Ovary (tissue), 9 donors: Measurements from ENCODE around the gene XIST. TPM values are rescaled to one million over a fixed set of nuclear protein-coding genes. Genes with fewer than 3 reads are reported as not detected.

Source experiments
- DNase-seq, 5 donors: peaks; one replicate each; pipeline ENCODE4 v3.0.0-alpha.2; 2019 to 2020
- H3K27ac ChIP-seq, 2 donors: fragments of 200-600 bp; one replicate each; pipeline versions ENCODE4 v1.5.1 to v1.8.0; 2019 to 2022
- H3K27me3 ChIP-seq: fragments of 200-600 bp; one replicate; pipeline ENCODE4 v1.8.0; 2022
- H3K36me3 ChIP-seq: fragments of 200-600 bp; sonication (generic); one replicate; pipeline ENCODE4 v1.5.1; 2019
- H3K4me1 ChIP-seq: one replicate; pipeline ENCODE4 v1.8.1; 2013; ENCODE audit warnings: mild to moderate bottlenecking, moderate library complexity; ENCODE audit not compliant: insufficient read depth
- H3K4me3 ChIP-seq: fragments of 200-600 bp; sonication (generic); one replicate; pipeline ENCODE4 v1.5.1; 2017
- H3K9me3 ChIP-seq, 2 donors: fragments of 200-600 bp in 1 of 2; sonication (generic) in 1 of 2; one replicate each; pipeline versions ENCODE4 v1.5.1 to v1.8.1; 2013 to 2019; ENCODE audit warnings: mild to moderate bottlenecking in 1 of 2, moderate library complexity in 1 of 2
- CTCF ChIP-seq, 3 donors: fragments of 450-650 bp in 2 of 3; fragments of 200-600 bp in 1 of 3; IDR thresholded peaks; one replicate each; pipeline versions ENCODE4 v1.5.1 to v1.8.0; 2016 to 2022; ENCODE audit warnings: antibody characterized with exemption in 3 of 3, mild to moderate bottlenecking in 1 of 3
- EP300 ChIP-seq: sonication (generic); formaldehyde crosslinking; IDR thresholded peaks from one replicate; pipeline ENCODE4 v1.6.1; 2017; ENCODE audit warnings: antibody characterized with exemption
- POLR2A ChIP-seq: fragments of 450-650 bp; IDR thresholded peaks from one replicate; pipeline ENCODE4 v1.6.1; 2017; ENCODE audit warnings: antibody characterized with exemption, mild to moderate bottlenecking, moderate library complexity
- WGBS, 3 donors: extraction: QIAGEN DNeasy Blood & Tissue Kit in 1 of 3; methylation state at CpG; one replicate each; pipeline versions ENCODE4 v1.1.5 to v1.1.7; 2013 to 2017; 5-methylcytosine and 5-hydroxymethylcytosine counted together
- intact Hi-C, 4 donors: fragments of 100-400 bp; cut with DNase I; formaldehyde crosslinking; loops; one replicate each; pipeline versions ENCODE4 v1.11.0 to v1.15.1; 2022 to 2023
- polyA plus RNA-seq, 2 donors: library from polyadenylated mRNA; stranded (reverse); fragments of 200-250 nt in 1 of 2; fragments of 350-450 nt in 1 of 2; fragmentation: Illumina TruSeq in 1 of 2; extraction: RNeasy Lipid Tissue Mini Kit (QIAGEN cat#74804) in 1 of 2; gene quantifications; one replicate each; pipeline ENCODE4 v1.2.3, GENCODE V29; 2013 to 2014
- total RNA-seq, 7 donors: library from RNA; depleted of rRNA in 2 of 7; stranded (reverse); fragments of >200 nt in 2 of 7; fragmentation: NEBNext Ultra II Directional in 3 of 7; extraction: Animal tissue kit (Norgen Biotek cat#: 25700) in 3 of 7; gene quantifications; one replicate each; pipeline versions ENCODE4 v1.1.0 to v1.2.4, GENCODE V29; 2016 to 2023
- donor health status: DM: no; HTN: no; CAD: no; lungs with moderate emphysema.
- donor health status: DM: no; HTN: no; CAD: no.
- donor health status: Bipolar disorder and iron deficiency.
- donor health status: DM: yes; HTN: yes; CAD: no.
- donor health status: DM: no; HTN: no; CAD: no.
- donor health status: DM: yes; HTN: yes; CAD: no.

Gene XIST
- total and polyA plus RNA-seq, 9 donors, result 114 to 346 (median 248) TPM

- H3K27ac ChIP-seq, result no peak overlapping the region
- no peaks in the 10 kb centered on the region for H3K9me3 ChIP-seq
- H3K27me3 ChIP-seq, result no peaks in the 10 kb centered on the region
- intact Hi-C loops, result no loop called here
- DNase-seq, result no peak
- no peaks in the 10 kb centered on the region for H3K36me3 ChIP-seq
- WGBS, 3 donors, result 52 to 64% (median 63%) methylated on average over 5 of the region's 5 CpGs
- H3K4me3 ChIP-seq, result no peak overlapping the region
- no peaks in the 10 kb centered on the region for H3K4me1 ChIP-seq
- TF ChIP-seq POLR2A (no peak), EP300 (no peak), CTCF (IDR thresholded peaks at IDR 0.05) (no peak)
Measured at GRCh38 chrX:73849073-73849472, 3.4 kb downstream of the XIST start.

GRCh38 chrX:73847991-73848390 is 4.5 kb downstream of the XIST start:
- no peak for TF ChIP-seq EP300
- no peak for TF ChIP-seq POLR2A
- no peak for TF ChIP-seq CTCF (IDR thresholded peaks at IDR 0.05)
- 96 to 97% (median 97%) methylated on average over 1 of the region's 1 CpG for WGBS, 3 donors
- Histone ChIP-seq H3K9me3 (no peaks in the 10 kb centered on the region), H3K27me3 (no peaks in the 10 kb centered on the region), H3K4me3 (no peak overlapping the region), H3K36me3 (no peaks in the 10 kb centered on the region), H3K4me1 (no peaks in the 10 kb centered on the region), H3K27ac (no peak overlapping the region)
- intact Hi-C loops, result no loop called here
- DNase-seq, result no peak

GRCh38 chrX:73847100-73847499 is 5.4 kb downstream of the XIST start:
- DNase-seq, result no peak
- TF ChIP-seq POLR2A, result no peak
- intact Hi-C loops, result no loop called here
- no peak overlapping the region for H3K27ac ChIP-seq
- no peaks in the 10 kb centered on the region for H3K4me1 ChIP-seq
- no peaks in the 10 kb centered on the region for H3K9me3 ChIP-seq
- H3K36me3 ChIP-seq, result no peaks in the 10 kb centered on the region
- WGBS, 3 donors, result 93 to 95% (median 94%) methylated on average over 2 of the region's 2 CpGs
- H3K4me3 ChIP-seq, result no peak overlapping the region
- H3K27me3 ChIP-seq, result no peaks in the 10 kb centered on the region

GRCh38 chrX:73842541-73843234 is 9.8 kb downstream of the XIST start:
- Histone ChIP-seq H3K27me3 (no peaks in the 10 kb centered on the region), H3K27ac (no peak overlapping the region), H3K4me1 (no peaks in the 10 kb centered on the region), H3K9me3 (no peaks in the 10 kb centered on the region), H3K36me3 (no peaks in the 10 kb centered on the region), H3K4me3 (no peak overlapping the region)
- TF ChIP-seq POLR2A (no peak), EP300 (no peak), CTCF (IDR thresholded peaks at IDR 0.05) (no peak)
- intact Hi-C loops, result no loop called here
- 84 to 89% (median 84%) methylated on average over 4 of the region's 4 CpGs for WGBS, 3 donors
- no peak for DNase-seq

GRCh38 chrX:73841337-73841736 is 11.2 kb downstream of the XIST start:
- TF ChIP-seq EP300, result no peak
- no peak for TF ChIP-seq CTCF (IDR thresholded peaks at IDR 0.05)
- TF ChIP-seq POLR2A, result no peak
- H3K4me3 ChIP-seq, result no peak overlapping the region
- no peaks in the 10 kb centered on the region for H3K4me1 ChIP-seq
- whole genome bisulfite sequencing, 3 donors, result 46 to 55% (median 54%) methylated on average over 5 of the region's 5 CpGs
- H3K27me3 ChIP-seq, result no peaks in the 10 kb centered on the region
- no peak overlapping the region for H3K27ac ChIP-seq
- DNase-seq, result no peak
- no peaks in the 10 kb centered on the region for H3K9me3 ChIP-seq
- no peaks in the 10 kb centered on the region for H3K36me3 ChIP-seq
- intact Hi-C loops, result no loop called here
